Activated CD4-positive, alpha-beta T cell treated with anti-CD3 and anti-CD28 coated beads, Interleukin-2, amount 50 U/mL, for 24 hours (primary cell): ENCODE measurements around the gene TMEM109.

Source experiments
- DNase-seq, 2 donors: peaks; one replicate each; pipeline ENCODE4 v3.0.0-alpha.2; 2020; ENCODE audit warnings: low read depth in 1 of 2, low spot score in 1 of 2

TMEM109 gene, protein sequence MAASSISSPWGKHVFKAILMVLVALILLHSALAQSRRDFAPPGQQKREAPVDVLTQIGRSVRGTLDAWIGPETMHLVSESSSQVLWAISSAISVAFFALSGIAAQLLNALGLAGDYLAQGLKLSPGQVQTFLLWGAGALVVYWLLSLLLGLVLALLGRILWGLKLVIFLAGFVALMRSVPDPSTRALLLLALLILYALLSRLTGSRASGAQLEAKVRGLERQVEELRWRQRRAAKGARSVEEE

DNA sequence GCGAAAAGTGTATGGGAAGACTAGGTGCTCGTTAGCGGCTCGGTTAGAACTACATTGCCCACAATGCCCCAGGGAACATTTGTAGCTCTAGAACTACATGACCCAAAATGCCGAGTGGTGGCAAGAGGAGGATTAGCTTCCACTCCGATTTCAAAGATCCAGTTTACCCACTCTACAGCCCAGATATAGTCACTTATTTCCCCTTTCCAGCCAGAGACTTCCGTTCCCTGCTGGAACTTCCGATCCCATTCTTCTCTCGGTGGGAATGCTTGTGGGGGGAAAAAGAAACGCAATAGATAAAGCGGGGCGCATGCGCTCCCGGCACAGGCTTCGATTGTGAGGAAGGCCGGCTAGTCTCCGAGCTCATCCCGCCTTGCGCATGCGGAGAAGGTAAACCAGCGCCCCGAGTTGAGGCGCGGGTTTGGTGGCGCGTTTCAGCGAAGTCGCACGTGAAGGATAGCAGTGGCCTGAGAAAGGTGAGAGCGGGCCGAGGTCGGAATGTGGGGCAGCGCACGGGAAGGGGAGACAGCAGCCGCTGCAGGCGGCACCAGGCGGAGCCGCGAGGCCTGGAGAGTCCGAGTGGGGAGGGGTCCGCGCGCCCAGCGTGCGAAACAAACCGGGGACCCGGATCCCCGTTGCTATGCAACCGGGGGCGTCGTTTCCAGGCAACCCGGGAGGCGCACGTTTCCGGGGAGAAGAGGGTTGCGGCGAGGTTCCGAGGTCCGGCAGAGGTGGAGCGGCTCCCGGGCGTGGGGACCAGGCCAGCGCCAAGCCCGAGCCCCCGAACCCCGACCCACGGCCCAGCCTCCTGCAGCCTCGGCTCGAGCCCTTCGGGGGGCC is at the start of gene TMEM109:
Gene TMEM109, plus strand, starts transcription at position 366 of the 840 bp plus-strand sequence. CDS start 5,536 bp downstream, outside the sequence.
- DNase-seq: peak; percentile 76 to 84

DNA sequence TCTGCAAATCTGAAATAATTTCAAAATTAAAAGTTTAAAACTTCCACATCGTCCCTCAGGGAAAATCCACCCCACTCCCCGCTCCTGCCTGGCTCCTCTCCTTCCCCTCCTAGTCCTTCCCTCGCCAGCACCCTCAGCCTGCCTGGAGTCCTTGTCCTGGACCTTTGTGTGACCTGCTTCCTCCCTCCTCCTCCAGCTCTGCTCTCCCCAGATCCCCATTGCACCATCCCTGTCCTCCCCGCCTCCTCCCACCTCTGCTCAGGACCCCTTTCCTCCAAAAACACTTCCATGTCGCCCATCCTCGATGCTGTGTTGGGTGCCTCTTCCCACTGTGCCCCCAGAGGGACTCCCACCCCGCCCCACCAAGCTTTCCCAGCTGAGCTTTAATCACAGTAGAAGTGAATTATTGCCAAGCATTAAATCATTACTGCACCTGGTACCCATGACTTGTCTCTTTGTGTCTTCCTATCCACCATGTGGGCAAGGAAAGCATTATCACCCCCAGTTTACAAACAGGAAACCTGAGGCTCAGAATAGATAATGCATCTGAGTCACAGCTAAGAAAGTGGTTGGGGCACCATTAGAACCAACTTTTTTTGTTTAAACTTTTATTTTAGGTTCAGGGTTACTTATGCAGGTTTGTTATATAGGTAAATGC is 49.0 kb upstream of the TMEM109 start:
- DNase-seq: no peak

DNA sequence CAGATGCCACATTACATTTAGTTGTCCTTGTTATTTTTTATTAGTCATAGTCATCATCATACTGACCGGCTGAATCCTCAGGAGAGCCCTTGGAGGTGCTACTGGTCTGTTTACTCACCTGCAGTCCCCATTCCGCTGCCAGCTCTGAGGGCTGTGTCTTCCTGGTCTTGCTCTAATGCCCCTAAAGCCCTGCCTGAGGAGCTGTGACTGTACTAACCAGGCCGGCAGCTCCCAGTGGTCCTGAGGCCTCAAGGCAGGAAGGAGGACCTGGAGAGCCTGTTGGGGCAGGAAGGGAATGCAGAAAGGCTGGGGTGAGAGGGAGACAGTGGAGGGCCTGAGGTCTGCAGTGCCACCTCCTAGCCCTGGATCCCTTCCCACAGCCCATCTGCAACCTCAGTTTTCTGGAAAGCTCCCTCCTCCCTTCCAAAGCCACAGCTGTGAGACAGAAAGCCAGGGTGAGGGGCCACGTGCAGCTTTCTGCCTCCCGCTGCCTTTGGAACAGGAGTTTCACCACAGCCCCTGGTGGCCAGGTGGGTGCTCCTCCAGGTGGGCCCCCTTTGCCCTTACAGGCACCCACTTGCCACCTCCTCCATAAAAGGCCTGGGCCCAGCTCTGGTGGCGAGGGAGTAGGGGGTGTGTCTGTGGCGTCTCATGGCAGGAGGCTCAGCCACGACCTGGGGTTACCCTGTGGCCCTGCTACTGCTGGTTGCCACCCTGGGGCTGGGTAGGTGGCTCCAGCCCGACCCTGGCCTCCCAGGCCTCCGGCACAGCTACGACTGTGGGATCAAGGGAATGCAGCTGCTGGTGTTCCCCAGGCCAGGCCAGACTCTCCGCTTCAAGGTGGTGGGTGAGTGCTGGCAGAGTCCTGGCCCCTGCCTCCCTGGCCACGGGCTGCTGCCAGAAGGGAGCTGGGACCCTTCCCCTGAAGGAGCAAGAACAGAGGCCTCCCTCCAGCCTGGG is 46.8 kb upstream of the TMEM109 start, which contains the start of gene ZP1:
Gene ZP1, plus strand, starts transcription at position 632 of the 960 bp plus-strand sequence. Its CDS starts 20 bp downstream, at position 652.
- DNase-seq: no peak

DNA sequence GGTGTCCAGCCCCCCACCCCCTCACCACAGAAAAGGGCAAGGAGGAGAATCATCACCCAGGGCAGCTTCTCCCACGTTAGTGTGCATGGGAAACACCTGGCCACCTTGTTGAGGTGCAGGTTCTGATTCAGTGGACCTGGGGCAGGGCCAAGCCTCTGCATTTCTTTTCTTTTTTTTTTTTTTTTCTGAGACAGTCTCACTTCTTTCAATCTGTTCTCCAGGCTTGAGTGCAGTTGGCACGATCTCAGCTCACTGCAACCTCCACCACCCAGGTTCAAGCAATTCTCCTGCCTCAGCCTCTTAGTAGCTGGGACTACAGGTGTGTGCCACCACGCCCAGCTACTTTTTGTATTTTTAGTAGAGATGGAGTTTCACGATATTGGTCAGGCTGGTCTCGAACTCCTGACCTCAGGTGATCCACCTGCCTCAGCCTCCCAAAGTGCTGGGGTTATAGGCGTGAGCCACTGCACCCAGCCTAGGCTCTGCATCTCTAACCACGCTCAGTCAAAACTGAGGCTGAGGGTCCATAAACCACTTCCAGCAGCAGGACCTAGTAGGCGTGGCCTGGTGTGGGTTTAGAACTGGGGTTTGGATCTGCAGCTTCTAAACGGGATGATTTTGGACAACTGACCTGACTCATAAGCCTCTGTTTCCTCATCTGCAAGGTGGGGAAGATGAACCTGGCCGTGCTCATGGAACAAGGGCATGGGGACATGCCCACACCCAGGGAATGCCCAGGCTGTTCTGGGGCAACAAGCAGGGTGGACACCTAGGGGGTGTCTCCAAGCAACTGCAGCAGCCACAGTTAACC is 45.9 kb upstream of the TMEM109 start:
- DNase-seq: no peak

DNA sequence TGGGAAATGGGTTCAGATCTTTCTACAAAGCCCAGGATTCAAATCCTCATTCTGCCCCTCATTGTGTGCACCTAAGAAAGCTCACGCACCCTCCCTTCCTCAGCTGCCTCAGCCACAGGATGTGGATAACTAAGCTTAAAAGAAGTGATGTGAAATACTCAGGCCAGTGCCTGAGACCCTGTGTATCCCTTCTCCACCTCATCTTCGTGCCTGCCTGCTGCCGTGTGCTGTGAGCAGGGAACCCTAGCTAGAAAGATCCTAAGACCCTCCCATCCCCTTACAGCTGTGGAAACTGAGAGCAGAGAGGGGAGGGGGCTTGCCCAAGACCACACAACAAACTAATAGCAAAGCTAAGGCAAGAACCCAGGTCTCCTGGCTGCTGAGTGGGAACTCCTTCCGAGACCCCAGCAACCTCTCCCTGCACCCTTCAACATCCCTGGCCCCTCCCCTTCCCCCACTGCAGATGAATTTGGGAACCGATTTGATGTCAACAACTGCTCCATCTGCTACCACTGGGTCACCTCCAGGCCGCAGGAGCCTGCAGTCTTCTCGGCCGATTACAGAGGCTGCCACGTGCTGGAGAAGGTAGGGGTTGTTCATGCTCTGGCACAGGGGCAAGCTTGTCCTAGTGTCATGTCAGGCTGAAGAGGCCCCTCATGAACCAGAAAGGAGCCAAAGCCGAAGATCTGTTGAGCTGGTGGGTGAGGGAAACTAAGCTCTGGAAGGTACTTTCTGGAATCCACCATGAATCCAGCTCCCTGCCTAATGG is 45.1 kb upstream of the TMEM109 start:
- no peak for DNase-seq

DNA sequence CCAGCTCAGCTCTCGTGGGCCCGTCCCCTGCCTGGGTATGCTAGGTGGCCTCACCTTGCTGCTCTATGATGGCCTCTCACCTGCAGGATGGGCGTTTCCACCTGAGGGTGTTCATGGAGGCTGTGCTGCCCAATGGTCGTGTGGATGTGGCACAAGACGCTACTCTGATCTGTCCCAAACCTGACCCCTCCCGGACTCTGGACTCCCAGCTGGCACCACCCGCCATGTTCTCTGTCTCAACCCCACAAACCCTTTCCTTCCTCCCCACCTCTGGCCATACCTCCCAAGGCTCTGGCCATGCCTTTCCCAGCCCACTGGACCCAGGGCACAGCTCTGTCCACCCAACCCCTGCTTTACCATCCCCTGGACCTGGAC is 44.5 kb upstream of the TMEM109 start:
- DNase-seq: no peak

DNA sequence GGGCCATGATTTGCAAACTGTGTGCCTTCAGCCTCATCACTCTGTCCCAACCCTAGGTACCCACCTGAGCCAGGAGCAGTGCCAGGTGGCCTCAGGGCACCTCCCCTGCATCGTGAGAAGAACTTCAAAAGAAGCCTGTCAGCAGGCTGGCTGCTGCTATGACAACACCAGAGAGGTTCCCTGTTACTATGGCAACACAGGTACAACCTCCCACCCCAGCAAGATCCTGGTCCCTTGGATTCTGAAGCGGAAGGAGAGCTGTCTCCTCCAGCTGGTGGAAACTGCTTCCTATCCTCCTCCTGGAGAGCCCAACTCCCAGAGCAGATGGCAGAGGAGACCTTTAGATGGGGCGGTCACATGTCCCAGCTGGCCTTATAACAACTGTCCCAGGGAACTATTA is 43.7 kb upstream of the TMEM109 start:
- DNase-seq: no peak

DNA sequence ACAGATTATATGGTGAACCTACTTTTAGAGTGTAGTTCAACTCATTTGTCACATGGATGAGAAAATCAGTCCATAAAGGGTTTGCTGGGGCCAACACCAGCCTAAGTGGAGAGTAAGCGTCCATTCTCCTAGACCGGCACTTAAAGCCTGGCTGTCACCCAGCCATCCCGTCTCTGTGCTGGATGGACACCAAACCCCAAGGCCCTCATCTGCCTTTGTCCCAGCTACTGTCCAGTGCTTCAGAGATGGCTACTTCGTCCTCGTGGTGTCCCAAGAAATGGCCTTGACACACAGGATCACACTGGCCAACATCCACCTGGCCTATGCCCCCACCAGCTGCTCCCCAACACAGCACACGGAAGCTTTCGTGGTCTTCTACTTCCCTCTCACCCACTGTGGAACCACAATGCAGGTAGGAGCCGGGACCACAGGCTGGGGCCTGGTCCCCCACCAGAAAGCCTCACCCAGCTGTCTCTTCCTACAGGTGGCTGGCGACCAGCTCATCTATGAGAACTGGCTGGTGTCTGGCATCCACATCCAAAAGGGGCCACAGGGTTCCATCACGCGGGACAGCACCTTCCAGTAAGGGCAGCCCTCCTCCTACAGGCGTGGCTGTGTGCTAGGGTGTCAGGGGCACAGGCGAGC is 43.1 kb upstream of the TMEM109 start:
- DNase-seq: no peak

DNA sequence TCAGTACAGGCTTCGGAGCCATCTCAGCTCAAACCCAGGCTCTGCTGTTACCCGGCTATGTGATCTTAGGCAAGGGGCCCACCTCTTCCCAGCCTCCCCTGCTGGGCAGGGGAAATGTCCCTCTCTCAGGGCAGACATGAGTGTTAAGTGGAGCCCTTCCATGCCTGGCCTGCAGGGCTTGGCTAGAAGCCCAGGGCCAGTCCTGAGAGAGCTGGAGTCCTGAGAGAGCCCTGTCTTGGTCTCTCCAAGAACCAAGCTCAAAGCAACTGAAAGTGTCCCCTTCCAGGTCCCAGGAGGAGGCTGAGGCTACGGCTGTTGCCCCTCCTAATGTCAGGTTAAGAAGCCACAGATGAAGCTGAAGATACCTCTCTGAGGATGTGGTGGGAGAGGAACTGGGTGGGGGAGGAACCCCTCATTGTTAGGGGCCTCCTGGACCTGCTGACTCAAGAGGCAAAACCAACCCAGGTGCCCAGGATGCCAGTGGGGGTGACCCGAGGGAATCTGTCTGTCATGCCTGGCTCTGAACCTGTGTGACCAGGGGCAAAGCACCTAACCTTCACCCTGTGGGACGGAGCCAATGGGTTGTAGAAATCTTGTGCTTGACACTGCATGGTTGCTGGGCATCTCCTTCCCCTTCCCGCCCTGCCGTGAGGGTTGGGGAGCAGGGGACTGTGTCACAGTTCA is 42.4 kb upstream of the TMEM109 start:
- no peak for DNase-seq

DNA sequence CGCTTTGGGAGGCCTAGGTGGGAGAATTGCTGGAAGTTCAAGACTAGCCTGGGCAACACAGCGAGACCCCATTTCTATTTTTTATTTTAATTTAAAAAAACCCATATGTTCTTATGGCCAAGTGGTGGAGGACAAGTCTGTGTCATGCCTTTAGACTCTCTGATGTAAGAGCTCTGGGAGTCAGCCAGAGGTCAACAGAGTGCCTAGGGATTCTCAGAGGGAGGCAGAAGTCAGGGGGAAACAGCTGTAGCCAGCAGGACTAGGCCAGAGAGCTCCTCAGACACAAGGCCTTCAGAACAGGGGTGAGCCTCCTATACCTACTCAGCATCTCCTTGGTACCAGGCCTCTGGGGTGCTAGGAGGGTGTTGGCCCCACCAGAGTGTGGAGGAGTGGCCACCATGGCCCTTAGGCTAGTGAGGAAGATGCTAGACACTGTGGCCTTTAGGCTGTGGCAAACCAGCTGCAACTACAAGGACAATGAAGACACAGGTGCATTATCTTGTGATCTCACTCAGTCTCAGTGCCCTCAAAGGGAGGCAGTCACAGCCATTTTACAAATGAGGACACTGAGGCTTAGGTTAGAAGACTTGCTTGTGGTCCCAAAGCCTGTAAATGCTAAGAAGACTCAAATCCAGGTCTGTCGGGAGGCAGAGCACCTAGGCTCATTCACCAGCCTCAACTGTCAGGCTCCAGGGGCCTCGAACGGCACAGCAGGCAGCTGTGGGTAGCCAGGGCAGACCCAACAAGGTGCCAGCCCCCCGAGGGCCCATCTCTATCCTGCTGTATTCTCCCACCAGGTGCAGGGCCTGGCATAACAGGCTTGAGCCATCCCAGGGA is 41.6 kb upstream of the TMEM109 start:
- no peak for DNase-seq

DNA sequence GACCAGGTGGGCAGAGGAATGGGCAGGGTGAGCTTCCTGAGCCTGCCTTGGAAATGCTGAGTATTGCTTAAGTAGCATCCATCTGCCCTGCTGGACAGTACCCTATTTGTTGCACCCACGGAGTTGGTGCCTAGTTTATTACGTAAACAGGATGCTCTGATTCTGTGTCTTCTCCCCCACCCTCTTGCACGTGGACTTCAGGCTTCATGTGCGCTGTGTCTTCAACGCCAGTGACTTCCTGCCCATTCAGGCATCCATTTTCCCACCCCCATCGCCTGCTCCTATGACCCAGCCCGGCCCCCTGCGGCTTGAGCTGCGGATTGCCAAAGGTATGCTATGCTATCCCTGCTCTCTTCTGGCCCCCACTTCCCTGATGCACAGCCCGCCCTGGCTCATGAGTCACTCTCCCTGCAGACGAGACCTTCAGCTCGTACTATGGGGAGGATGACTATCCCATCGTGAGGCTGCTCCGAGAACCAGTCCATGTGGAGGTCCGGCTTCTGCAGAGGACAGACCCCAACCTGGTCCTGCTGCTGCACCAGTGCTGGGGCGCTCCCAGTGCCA is 40.9 kb upstream of the TMEM109 start:
- DNase-seq: no peak

DNA sequence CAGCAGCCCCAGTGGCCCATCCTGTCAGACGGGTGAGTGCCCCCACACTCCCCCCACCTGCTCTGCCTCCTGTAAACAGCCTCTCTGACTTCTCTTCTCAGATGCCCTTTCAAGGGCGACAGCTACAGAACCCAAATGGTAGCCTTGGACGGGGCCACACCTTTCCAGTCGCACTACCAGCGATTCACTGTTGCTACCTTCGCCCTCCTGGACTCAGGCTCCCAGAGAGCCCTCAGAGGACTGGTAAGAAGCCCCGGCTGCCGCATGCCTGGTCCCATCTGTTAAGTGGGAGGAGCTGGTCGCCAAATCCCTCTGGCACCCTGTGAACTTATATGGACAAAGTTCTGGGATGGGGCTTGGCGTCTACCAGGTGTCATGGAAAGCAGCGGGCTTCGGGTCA is 40.4 kb upstream of the TMEM109 start:
- DNase-seq: no peak

DNA sequence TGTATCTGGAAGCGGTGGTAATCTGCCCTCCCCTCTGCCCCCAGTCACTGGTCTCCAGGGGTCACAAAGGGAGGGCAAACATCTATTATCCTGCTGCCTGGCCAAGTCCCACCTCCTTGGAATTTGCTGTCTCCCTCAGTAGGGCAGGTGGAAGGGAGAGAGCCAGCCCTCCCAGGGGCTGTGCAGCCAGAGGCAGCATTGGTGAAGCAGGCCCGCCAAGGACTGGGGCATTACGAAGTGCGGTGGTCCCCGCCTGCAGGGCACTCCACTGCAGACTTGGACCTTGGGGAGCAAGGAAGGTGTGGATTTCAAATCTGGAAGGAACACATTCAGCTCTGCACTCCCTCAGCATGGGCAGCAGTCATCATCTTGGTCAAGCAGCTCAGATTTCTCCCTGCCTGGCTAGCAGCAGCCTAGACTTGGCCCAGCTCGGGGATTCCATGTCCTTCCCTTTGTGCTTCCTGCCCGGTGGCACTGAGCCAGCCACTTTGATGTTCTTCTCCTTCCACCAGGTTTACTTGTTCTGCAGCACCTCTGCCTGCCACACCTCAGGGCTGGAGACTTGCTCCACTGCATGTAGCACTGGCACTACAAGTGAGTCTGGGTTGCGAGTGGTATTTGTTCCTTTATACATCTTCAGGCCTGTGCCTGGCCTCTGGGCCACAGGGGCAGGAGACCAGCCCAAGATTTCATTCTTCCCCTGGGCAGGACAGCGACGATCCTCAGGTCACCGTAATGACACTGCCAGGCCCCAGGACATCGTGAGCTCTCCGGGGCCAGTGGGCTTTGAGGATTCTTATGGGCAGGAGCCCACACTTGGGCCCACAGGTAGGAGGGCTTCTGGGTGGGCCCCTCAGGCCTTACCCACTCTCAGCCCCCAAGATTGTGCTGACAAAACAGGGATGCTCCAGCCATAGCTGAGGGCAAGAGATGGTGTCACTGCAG is 39.3 kb upstream of the TMEM109 start:
- DNase-seq: no peak

DNA sequence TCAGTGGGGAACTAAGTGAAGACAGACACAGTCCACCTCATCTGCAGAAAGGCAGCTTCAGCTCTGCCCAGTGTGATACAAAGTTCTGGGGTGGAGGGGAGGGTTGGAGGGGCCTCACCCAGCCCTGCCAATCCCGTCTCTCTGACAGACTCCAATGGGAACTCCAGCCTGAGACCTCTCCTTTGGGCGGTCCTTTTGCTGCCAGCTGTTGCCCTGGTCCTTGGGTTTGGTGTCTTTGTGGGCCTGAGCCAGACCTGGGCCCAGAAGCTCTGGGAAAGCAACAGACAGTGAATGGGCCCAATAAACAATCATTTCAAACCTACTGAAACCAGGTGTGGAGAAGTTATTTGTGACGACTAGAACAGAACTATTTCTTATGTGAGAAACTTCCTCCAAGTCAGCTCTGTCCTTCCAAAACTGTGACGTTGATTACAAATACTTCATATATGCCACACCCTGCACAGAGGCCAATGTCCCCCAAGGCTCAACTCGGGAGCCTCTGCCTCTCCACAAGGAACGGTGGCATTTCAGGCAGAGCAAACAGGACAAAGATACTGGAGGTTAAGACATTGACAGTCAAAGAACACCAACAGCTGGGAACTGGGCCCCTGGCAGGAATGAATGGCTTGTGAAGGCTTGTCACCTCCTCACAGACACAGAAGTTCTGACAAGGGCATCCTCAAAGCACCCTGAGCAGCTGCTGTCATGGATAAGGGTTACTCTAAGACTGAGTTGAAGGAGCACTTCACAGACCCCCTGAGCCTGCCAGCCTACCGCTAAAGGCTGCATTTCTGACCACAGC is 38.4 kb upstream of the TMEM109 start:
- DNase-seq: no peak

DNA sequence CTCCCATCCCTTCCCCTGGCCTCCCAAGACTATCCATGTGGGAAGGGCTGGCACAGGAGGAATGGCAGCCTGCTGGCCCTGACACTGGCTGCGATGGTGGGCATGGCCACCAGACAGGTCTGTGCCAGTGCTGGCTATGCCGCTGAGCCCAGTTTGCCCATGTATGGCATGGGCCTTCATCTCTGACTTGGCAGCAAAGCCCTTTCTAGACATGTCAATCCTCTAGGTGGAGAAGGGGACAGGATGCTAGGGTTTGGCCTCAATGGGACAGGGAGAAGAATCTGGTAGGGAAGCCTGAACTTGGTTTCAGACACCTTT is 37.8 kb upstream of the TMEM109 start:
- DNase-seq: no peak
